Measurements from ENCODE around the gene LCLAT1.

Gene LCLAT1

DNA sequence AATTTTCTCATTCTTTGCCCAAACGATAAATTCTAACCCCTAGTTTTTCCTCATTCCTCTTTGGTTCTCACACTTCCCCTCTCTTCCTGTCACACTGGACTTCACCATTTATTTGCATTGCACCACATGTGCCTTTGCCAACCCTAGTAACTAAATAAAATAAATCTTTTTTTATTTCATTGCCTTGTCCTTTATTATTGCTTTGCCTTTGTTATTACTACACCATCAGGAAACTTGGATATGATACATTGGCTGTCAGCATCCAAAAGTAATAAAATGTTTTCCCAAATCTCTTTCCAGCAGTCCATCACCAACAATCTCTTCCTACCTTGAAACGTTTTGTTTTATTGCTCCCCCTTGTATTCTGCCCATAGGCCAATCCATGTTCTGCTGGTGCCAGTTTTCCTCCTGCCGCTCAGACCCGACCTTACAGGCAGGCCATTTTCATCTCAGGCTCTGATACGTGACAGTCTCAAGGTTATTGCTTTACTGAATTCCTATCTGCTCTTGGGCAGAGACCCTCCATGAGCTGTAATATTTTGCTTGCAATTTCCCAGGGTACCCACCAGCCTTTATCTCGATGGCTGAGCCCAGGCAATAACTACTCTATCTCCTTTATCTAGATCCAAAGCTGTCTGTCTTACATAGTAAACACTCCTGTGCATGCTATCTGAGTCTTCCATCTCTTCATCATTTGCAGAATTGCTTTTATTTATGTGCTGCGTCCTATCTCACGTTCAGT lies 19.3 kb upstream of the LCLAT1 start:
- Histone ChIP-seq H3K9me3 (ENCODE audit: control insufficient read depth in 2 of 2, low read length in 2 of 2) (no peaks in the 10 kb centered on the region), H3K27ac (ENCODE audit: low read length) (no peak overlapping the region), H3K36me3 (ENCODE audit: control insufficient read depth in 2 of 2, insufficient read depth in 2 of 2, low read length in 2 of 2) (no peaks in the 10 kb centered on the region), H3K27me3 (ENCODE audit: control insufficient read depth in 1 of 2, insufficient read depth in 2 of 2, low read length in 2 of 2) (no peaks in the 10 kb centered on the region), H3K4me3 (ENCODE audit: low read length in 2 of 2) (no peak overlapping the region), H3K9ac (ENCODE audit: low read length in 2 of 2) (no peak overlapping the region), H3K4me1 (ENCODE audit: control insufficient read depth, insufficient read depth, low read length) (peaks cover 9% of the 10 kb centered on the region)

DNA sequence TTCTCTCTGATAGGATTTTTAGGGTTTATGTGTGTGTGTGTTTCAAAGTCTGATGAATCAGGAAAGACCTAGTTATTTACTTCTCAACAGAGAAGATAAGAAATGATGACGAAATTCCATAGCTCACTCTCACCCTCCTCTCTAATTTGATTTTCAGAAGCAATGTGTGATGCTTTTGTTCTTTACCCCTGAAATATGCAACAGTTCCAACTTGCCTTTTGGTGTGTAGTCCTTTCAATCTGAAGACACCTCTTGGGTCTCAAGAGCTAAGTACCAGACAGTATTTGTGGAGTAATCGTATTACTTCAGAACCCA lies 18.7 kb upstream of the LCLAT1 start:
- Histone ChIP-seq H3K4me3 (ENCODE audit: low read length in 2 of 2) (no peak overlapping the region), H3K9ac (ENCODE audit: low read length in 2 of 2) (no peak overlapping the region), H3K27ac (ENCODE audit: low read length) (no peak overlapping the region), H3K27me3 (ENCODE audit: control insufficient read depth in 1 of 2, insufficient read depth in 2 of 2, low read length in 2 of 2) (no peaks in the 10 kb centered on the region), H3K9me3 (ENCODE audit: control insufficient read depth in 2 of 2, low read length in 2 of 2) (no peaks in the 10 kb centered on the region), H3K36me3 (ENCODE audit: control insufficient read depth in 2 of 2, insufficient read depth in 2 of 2, low read length in 2 of 2) (no peaks in the 10 kb centered on the region), H3K4me1 (ENCODE audit: control insufficient read depth, insufficient read depth, low read length) (peaks cover 9% of the 10 kb centered on the region)

DNA sequence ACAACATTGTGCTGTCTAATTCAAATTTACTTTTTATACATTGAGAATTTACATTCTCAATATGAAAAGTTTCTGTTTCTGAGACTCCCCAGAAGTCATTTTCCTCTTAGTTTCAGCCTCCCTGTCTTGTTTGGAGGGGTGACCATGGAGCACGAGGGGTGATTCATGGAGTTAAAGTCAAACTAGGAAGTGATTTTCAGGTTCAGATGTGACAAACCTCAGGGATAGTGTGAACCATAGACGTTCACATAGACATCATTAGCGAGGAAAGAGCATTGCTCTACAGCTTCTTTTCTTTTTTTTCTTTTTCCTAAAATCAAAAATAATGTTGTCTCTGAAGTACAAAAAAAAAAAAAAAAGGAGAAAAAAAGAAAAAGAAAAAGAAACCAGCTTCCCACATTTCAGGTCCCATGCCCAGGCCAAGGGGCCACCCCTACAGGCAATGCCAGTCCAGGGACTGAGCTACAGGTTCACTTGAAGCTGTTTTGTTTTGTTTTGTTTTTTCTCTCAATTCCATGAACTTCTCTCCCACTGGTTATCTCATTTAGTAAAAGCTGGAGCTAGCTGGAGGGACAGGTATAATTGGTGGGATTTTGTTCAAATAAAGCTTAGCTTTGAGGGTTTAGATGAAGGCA lies 18.1 kb upstream of the LCLAT1 start:
- H3K27ac ChIP-seq (ENCODE audit: low read length) = no peak overlapping the region
- H3K9ac ChIP-seq (ENCODE audit: low read length in 2 of 2) = no peak overlapping the region
- no peaks in the 10 kb centered on the region for H3K36me3 ChIP-seq (ENCODE audit: control insufficient read depth in 2 of 2, insufficient read depth in 2 of 2, low read length in 2 of 2)
- no peaks in the 10 kb centered on the region for H3K9me3 ChIP-seq (ENCODE audit: control insufficient read depth in 2 of 2, low read length in 2 of 2)
- peaks cover 14% of the 10 kb centered on the region for H3K4me1 ChIP-seq (ENCODE audit: control insufficient read depth, insufficient read depth, low read length)
- no peak overlapping the region for H3K4me3 ChIP-seq (ENCODE audit: low read length in 2 of 2)
- H3K27me3 ChIP-seq (ENCODE audit: control insufficient read depth in 1 of 2, insufficient read depth in 2 of 2, low read length in 2 of 2) = no peaks in the 10 kb centered on the region

DNA sequence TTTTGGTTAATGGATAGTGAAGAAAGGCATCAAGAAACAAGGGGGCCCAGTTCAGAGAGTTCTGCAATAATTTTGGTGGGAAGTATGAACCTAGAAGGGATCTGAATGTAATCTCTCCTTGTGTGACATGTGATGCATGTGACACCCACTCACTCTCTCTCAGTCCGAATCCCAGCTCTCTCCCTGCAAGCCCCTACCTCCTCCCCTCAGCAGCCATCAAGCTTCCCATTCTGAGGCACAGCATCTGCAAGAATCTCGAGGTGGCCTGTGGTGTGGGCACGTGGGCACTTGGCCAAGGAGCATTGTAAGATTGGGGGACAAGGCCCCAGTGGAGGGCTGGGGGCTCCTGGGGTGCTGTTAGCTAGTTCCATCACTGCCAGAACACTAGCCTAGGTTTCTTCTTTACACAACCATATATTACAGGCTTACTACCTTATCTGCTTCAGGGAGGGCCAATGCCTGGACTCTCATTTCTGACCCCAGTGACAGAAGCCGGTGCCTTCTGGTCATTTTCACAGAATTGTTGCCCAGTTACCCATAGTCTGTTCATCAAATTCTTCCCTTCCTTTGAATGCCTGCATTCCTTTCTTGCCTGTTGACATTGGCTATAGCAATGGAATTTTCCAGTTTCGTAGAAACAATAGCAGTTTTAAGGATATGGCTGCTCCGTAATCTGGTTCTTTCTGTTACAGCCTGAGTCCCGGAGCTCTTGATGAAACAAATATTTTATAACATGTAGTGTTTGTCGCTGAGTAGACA lies 13.3 kb upstream of the LCLAT1 start:
- H3K4me3 ChIP-seq (ENCODE audit: low read length in 2 of 2) = no peak overlapping the region
- no peaks in the 10 kb centered on the region for H3K9me3 ChIP-seq (ENCODE audit: control insufficient read depth in 2 of 2, low read length in 2 of 2)
- no peaks in the 10 kb centered on the region for H3K27me3 ChIP-seq (ENCODE audit: control insufficient read depth in 1 of 2, insufficient read depth in 2 of 2, low read length in 2 of 2)
- no peaks in the 10 kb centered on the region for H3K36me3 ChIP-seq (ENCODE audit: control insufficient read depth in 2 of 2, insufficient read depth in 2 of 2, low read length in 2 of 2)
- peak overlapping the region; percentile 18 for H3K27ac ChIP-seq (ENCODE audit: low read length)
- H3K9ac ChIP-seq (ENCODE audit: low read length in 2 of 2) = no peak overlapping the region
- peaks cover 14% of the 10 kb centered on the region for H3K4me1 ChIP-seq (ENCODE audit: control insufficient read depth, insufficient read depth, low read length)

DNA sequence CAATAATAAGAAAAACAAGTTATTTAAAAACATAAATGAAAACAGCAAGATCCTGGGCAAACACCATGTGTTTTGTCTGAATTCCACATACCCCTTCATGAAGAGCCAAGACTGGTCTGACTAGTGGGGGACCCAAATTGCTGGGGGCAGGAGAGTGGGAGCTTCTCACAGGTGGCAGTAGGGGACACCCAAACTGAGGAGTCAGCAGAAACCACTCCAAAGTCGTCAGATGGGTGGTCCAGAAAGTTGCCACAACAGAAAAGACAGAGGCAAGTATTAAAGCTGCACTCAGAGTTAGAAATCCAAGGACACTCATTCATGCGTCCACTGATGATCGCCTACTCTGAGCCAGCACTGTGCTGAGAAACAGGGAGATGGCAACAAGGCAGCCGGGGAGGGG lies 12.3 kb upstream of the LCLAT1 start:
- H3K4me3 ChIP-seq (ENCODE audit: low read length in 2 of 2) = no peak overlapping the region
- H3K9me3 ChIP-seq (ENCODE audit: control insufficient read depth in 2 of 2, low read length in 2 of 2) = no peaks in the 10 kb centered on the region
- H3K27me3 ChIP-seq (ENCODE audit: control insufficient read depth in 1 of 2, insufficient read depth in 2 of 2, low read length in 2 of 2) = no peaks in the 10 kb centered on the region
- H3K4me1 ChIP-seq (ENCODE audit: control insufficient read depth, insufficient read depth, low read length) = peaks cover 14% of the 10 kb centered on the region
- H3K36me3 ChIP-seq (ENCODE audit: control insufficient read depth in 2 of 2, insufficient read depth in 2 of 2, low read length in 2 of 2) = no peaks in the 10 kb centered on the region
- no peak overlapping the region for H3K9ac ChIP-seq (ENCODE audit: low read length in 2 of 2)
- H3K27ac ChIP-seq (ENCODE audit: low read length) = no peak overlapping the region

DNA sequence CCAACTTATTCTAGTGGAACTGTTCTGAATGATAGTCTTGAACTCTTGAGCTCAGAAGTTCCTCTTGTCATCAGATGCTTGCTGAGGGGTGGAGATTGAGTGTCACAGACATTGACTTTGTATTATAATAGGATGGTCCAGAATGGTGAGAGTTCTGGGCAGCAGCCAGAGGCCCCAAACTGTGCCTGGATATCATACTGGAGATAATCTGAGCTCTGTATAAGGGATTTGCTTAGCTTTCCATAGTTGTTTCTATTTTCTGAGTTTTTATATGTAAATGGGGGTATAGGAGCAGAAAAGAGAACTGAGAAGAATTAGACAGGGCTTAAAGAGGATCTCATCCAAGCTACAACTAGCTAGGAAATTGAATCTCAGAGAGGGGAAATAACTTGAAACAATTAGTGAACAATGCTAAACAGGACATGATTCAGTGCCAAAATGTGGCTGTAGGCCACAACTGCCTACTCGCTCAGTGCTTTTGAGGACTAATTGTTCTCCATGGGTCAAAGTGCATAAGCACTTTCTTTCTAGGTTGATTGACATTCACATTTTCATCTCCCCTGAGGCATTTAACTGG lies 10.1 kb upstream of the LCLAT1 start:
- Histone ChIP-seq H3K27ac (ENCODE audit: low read length) (no peak overlapping the region), H3K4me1 (ENCODE audit: control insufficient read depth, insufficient read depth, low read length) (peaks cover 13% of the 10 kb centered on the region), H3K4me3 (ENCODE audit: low read length in 2 of 2) (no peak overlapping the region)

DNA sequence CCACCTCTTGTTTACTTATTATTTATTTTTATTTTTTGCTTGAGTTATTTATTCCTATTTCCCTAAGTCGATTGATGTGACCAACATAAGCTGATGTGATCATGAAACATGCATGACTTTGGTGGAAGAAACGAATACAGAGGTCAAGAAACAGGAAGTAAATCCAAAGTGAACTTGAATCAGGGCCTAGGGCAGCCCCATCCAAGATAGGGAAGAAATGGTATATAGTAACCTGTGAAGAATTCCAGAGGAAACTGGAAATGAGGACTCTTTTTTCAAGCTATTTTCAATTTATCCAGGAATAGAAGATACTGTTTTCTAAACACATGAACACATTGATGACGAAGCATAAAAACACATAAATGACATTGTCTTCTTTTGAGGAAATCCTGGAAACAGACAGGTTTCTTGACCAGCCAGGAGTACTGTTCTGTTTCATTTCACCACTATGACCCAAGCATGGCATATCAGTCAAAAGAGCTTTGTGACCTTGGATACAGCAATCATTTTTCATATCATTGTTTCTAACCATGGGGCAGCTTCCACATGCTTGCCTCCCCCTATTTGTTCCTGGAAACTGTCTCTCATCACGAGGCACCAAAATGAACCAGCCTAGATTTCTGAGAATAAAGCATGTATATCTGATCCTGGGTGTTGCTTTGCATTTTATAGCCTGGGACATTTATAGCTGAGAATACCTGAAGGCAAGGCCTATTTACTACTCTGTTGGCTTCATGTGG lies 9.1 kb upstream of the LCLAT1 start:
- H3K4me1 ChIP-seq (ENCODE audit: control insufficient read depth, insufficient read depth, low read length) = peaks cover 11% of the 10 kb centered on the region
- no peak overlapping the region for H3K9ac ChIP-seq (ENCODE audit: low read length in 2 of 2)
- no peak overlapping the region for H3K27ac ChIP-seq (ENCODE audit: low read length)
- H3K27me3 ChIP-seq (ENCODE audit: control insufficient read depth in 1 of 2, insufficient read depth in 2 of 2, low read length in 2 of 2) = no peaks in the 10 kb centered on the region
- H3K9me3 ChIP-seq (ENCODE audit: control insufficient read depth in 2 of 2, low read length in 2 of 2) = no peaks in the 10 kb centered on the region
- no peak overlapping the region for H3K4me3 ChIP-seq (ENCODE audit: low read length in 2 of 2)
- no peaks in the 10 kb centered on the region for H3K36me3 ChIP-seq (ENCODE audit: control insufficient read depth in 2 of 2, insufficient read depth in 2 of 2, low read length in 2 of 2)

More for the DNA sequence above, 10.1 kb upstream of the LCLAT1 start:
- Histone ChIP-seq H3K36me3 (ENCODE audit: control insufficient read depth in 2 of 2, insufficient read depth in 2 of 2, low read length in 2 of 2) (no peaks in the 10 kb centered on the region), H3K9ac (ENCODE audit: low read length in 2 of 2) (no peak overlapping the region), H3K27me3 (ENCODE audit: control insufficient read depth in 1 of 2, insufficient read depth in 2 of 2, low read length in 2 of 2) (no peaks in the 10 kb centered on the region), H3K9me3 (ENCODE audit: control insufficient read depth in 2 of 2, low read length in 2 of 2) (no peaks in the 10 kb centered on the region)

DNA sequence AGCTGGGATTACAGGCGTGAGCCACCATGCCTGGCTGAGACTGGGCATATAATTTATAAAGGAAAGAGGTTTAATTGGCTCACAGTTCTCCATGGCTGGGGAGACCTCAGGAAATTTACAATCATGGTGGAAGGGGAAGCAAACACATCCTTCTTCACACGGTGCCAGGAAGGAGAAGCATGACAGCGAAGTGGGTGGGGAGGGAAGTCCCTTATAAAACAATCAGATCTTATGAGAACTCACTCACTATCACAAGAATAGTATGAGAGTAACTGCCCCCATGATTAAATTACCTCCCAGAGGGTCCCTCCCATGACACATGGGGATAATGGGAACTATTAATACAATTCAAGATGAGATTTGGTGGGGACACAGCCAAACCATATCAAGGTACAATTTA lies 7.8 kb upstream of the LCLAT1 start:
- no peaks in the 10 kb centered on the region for H3K36me3 ChIP-seq (ENCODE audit: control insufficient read depth in 2 of 2, insufficient read depth in 2 of 2, low read length in 2 of 2)
- H3K4me3 ChIP-seq (ENCODE audit: low read length in 2 of 2) = no peak overlapping the region
- H3K4me1 ChIP-seq (ENCODE audit: control insufficient read depth, insufficient read depth, low read length) = peaks cover 4% of the 10 kb centered on the region
- no peaks in the 10 kb centered on the region for H3K27me3 ChIP-seq (ENCODE audit: control insufficient read depth in 1 of 2, insufficient read depth in 2 of 2, low read length in 2 of 2)
- no peak overlapping the region for H3K9ac ChIP-seq (ENCODE audit: low read length in 2 of 2)
- no peak overlapping the region for H3K27ac ChIP-seq (ENCODE audit: low read length)
- H3K9me3 ChIP-seq (ENCODE audit: control insufficient read depth in 2 of 2, low read length in 2 of 2) = no peaks in the 10 kb centered on the region

DNA sequence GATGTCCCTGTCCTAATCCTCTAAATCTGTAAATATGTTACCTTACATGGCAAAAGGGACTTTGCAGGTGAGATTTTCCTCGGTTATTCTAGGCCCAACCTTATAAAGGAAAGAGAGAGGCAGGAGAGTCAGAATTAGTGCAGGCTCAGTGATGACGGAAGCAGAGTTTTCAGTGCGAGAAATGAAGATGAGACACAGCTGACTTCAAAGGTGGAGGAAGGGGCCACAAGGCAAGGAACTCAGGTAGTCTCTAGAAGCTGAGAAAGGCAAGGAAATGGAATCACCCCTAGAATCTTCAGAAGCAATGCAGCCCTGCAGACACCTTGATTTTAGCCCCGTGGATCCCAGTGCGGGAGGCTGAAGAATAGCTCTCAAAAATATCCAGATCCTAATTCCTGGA lies 7.2 kb upstream of the LCLAT1 start:
- Histone ChIP-seq H3K27me3 (ENCODE audit: control insufficient read depth in 1 of 2, insufficient read depth in 2 of 2, low read length in 2 of 2) (no peaks in the 10 kb centered on the region), H3K27ac (ENCODE audit: low read length) (no peak overlapping the region), H3K4me3 (ENCODE audit: low read length in 2 of 2) (no peak overlapping the region), H3K9me3 (ENCODE audit: control insufficient read depth in 2 of 2, low read length in 2 of 2) (no peaks in the 10 kb centered on the region), H3K4me1 (ENCODE audit: control insufficient read depth, insufficient read depth, low read length) (peaks cover under 1% of the 10 kb centered on the region), H3K36me3 (ENCODE audit: control insufficient read depth in 2 of 2, insufficient read depth in 2 of 2, low read length in 2 of 2) (no peaks in the 10 kb centered on the region), H3K9ac (ENCODE audit: low read length in 2 of 2) (no peak overlapping the region)

DNA sequence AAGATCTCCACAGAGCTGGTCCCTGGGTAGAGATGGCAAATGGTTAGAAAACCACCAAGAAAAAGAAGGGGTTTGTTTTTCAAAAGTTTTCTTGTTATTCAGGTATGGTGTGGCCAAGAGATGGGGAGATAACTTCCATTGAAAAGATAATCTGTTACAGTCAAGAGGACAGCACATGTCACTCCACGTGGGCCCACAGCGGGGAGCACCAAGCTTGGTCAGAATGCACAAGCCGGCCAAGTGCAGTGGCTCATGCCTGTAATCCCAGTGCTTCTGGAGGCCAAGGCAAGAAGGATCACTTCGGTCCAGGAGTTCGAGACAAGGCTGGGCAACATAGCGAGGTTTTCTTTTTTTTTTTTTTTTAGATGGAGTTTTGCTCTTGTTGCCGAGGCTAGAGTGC lies 6.0 kb upstream of the LCLAT1 start:
- Histone ChIP-seq H3K9ac (ENCODE audit: low read length in 2 of 2) (no peak overlapping the region), H3K4me3 (ENCODE audit: low read length in 2 of 2) (no peak overlapping the region), H3K36me3 (ENCODE audit: control insufficient read depth in 2 of 2, insufficient read depth in 2 of 2, low read length in 2 of 2) (no peaks in the 10 kb centered on the region), H3K4me1 (ENCODE audit: control insufficient read depth, insufficient read depth, low read length) (no peaks in the 10 kb centered on the region), H3K27ac (ENCODE audit: low read length) (no peak overlapping the region), H3K27me3 (ENCODE audit: control insufficient read depth in 1 of 2, insufficient read depth in 2 of 2, low read length in 2 of 2) (no peaks in the 10 kb centered on the region), H3K9me3 (ENCODE audit: control insufficient read depth in 2 of 2, low read length in 2 of 2) (no peaks in the 10 kb centered on the region)
